Endothelial cell of umbilical vein (primary cell): ENCODE data around the gene WDR26. TPM values are rescaled to one million over a fixed set of nuclear protein-coding genes. Genes with fewer than 3 reads are reported as not detected.

ENCODE experiments used
- BruUV-seq: library from RNA; stranded (reverse); fragments of 400-500 nt; replicated peaks from 2 replicates; lab custom pipeline; 2021; lab: Mats Ljungman, UMichigan
- CTCF ChIA-PET: fragments of 300-600, 350-600 bp; sonication (Branson Sonifier 250); formaldehyde crosslinking; loops from one replicate; lab custom pipeline; 2021; ENCODE audit warnings: antibody characterized with exemption, inconsistent platforms; lab: Charles Lee
- POLR2A ChIA-PET: fragments of 300-600, 350-600 bp; sonication (Branson Sonifier 250); formaldehyde crosslinking; loops from one replicate; lab custom pipeline; 2021; ENCODE audit warnings: antibody characterized with exemption, inconsistent platforms; lab: Charles Lee
- DNase-seq: peaks from one replicate; pipeline ENCODE4 v3.0.0-alpha.2; 2011; ENCODE audit warnings: low read depth, low spot score
- FAIRE-seq: peaks from 2 replicates; lab custom pipeline; 2011; peaks lifted over from hg19 to GRCh38; lab: Jason Lieb, UNC
- H2AFZ ChIP-seq: 2 replicates; pipeline ENCODE4 v1.6.0; 2012; ENCODE audit warnings: low read depth, low read length, control low read depth, inconsistent platforms
- H3K27ac ChIP-seq: 2 replicates; pipeline ENCODE4 v1.5.1; 2011; ENCODE audit warnings: low read depth, mild to moderate bottlenecking, control low read depth, low read length, moderate library complexity; ENCODE audit not compliant: insufficient read depth
- H3K27me3 ChIP-seq, 2 experiments: 2 replicates each; pipeline versions ENCODE4 v1.6.0 to v1.6.1; 2011; ENCODE audit warnings: low read length in 2 of 2, mixed read lengths in 1 of 2; ENCODE audit not compliant: control insufficient read depth in 2 of 2, insufficient read depth in 2 of 2
- H3K36me3 ChIP-seq, 2 experiments: 2 replicates in 1 of 2; 3 replicates in 1 of 2; pipeline ENCODE4 v1.5.1; 2011; ENCODE audit warnings: low read length in 2 of 2, mild to moderate bottlenecking in 1 of 2, moderate library complexity in 1 of 2; ENCODE audit not compliant: control insufficient read depth in 2 of 2, insufficient read depth in 2 of 2; ENCODE audit errors: extremely low read depth in 1 of 2
- H3K4me1 ChIP-seq: 3 replicates; pipeline ENCODE4 v1.5.1; 2011; ENCODE audit warnings: mild to moderate bottlenecking, low read length; ENCODE audit not compliant: control insufficient read depth, insufficient read depth; ENCODE audit errors: extremely low read depth
- H3K4me2 ChIP-seq: 2 replicates; pipeline ENCODE4 v1.6.1; 2011; ENCODE audit warnings: low read length, control low read depth, mixed read lengths; ENCODE audit not compliant: insufficient read depth
- H3K4me3 ChIP-seq, 3 experiments: fragments of 200-600 bp in 1 of 3; sonication (generic), shearing (Covaris generic) in 1 of 3; replicated peaks in 1 of 3; 2 replicates each; pipeline ENCODE4 v1.5.1; 2011 to 2016; ENCODE audit warnings: control low read depth in 3 of 3, low read length in 3 of 3, mild to moderate bottlenecking in 2 of 3, inconsistent platforms in 1 of 3, low read depth in 1 of 3, moderate library complexity in 1 of 3; ENCODE audit not compliant: insufficient read depth in 1 of 3
- H3K79me2 ChIP-seq: 2 replicates; pipeline ENCODE4 v1.6.0; 2012; ENCODE audit warnings: low read length, inconsistent platforms; ENCODE audit not compliant: control insufficient read depth, insufficient read depth
- H3K9ac ChIP-seq: replicated peaks from 2 replicates; pipeline ENCODE3; 2011; ENCODE audit warnings: low read length, control low read depth; ENCODE audit not compliant: insufficient read depth; ENCODE audit errors: extremely low read depth
- H3K9me1 ChIP-seq: replicated peaks from 3 replicates; pipeline ENCODE4 v1.6.0; 2011; ENCODE audit warnings: mild to moderate bottlenecking, low read length; ENCODE audit not compliant: control insufficient read depth, insufficient read depth; ENCODE audit errors: extremely low read depth
- H3K9me3 ChIP-seq: replicated peaks from 2 replicates; pipeline ENCODE4 v1.5.1; 2012; ENCODE audit warnings: low read length, inconsistent platforms; ENCODE audit not compliant: control insufficient read depth, insufficient read depth
- H4K20me1 ChIP-seq: replicated peaks from 2 replicates; pipeline ENCODE3; 2011; ENCODE audit warnings: mild to moderate bottlenecking, low read length; ENCODE audit not compliant: control insufficient read depth, insufficient read depth; ENCODE audit errors: extremely low read depth
- CTCF ChIP-seq, 2 donors: IDR thresholded peaks; 1 replicate in 1 of 2; 2 replicates in 1 of 2; pipeline ENCODE4 v1.5.1; 2011; ENCODE audit warnings: low read length in 2 of 2, mild to moderate bottlenecking in 2 of 2, moderate library complexity in 2 of 2, control low read depth in 1 of 2, inconsistent platforms in 1 of 2, low read depth in 1 of 2; ENCODE audit not compliant: insufficient read depth in 1 of 2; ENCODE audit errors: extremely low read depth in 1 of 2
- EZH2 ChIP-seq: IDR thresholded peaks from 2 replicates; pipeline ENCODE4 v1.6.1; 2012; ENCODE audit warnings: borderline replicate concordance, low read depth, mild to moderate bottlenecking, moderate library complexity, low read length, inconsistent platforms; ENCODE audit not compliant: severe bottlenecking
- FOS ChIP-seq: IDR thresholded peaks from 2 replicates; pipeline ENCODE4 v1.6.1; 2011; ENCODE audit warnings: mild to moderate bottlenecking, low read length, moderate library complexity, borderline replicate concordance; ENCODE audit not compliant: insufficient read depth
- GATA2 ChIP-seq: IDR thresholded peaks from 2 replicates; pipeline ENCODE4 v1.7.0; 2011; ENCODE audit warnings: low read depth, mild to moderate bottlenecking, moderate library complexity, mixed read lengths, low read length; ENCODE audit not compliant: insufficient read length, insufficient read depth
- JUN ChIP-seq: IDR thresholded peaks from 2 replicates; pipeline ENCODE4 v1.6.1; 2011; ENCODE audit warnings: borderline replicate concordance, low read depth; ENCODE audit not compliant: insufficient read length, insufficient read depth
- MAX ChIP-seq: IDR thresholded peaks from 2 replicates; pipeline ENCODE4 v1.6.1; 2011; ENCODE audit not compliant: insufficient read depth, insufficient read length
- MYC ChIP-seq: IDR thresholded peaks from one replicate; pipeline ENCODE4 v1.6.1; 2011; ENCODE audit warnings: mild to moderate bottlenecking, low read depth, low read length
- POLR2A ChIP-seq: IDR thresholded peaks from 2 replicates; pipeline ENCODE4 v1.6.1; 2012; ENCODE audit warnings: low read depth, mild to moderate bottlenecking, control low read depth, low read length
- POLR2AphosphoS5 ChIP-seq: IDR thresholded peaks from 2 replicates; pipeline ENCODE4 v1.6.1; 2012; ENCODE audit warnings: low read depth, mild to moderate bottlenecking, control low read depth, low read length, moderate library complexity; ENCODE audit not compliant: insufficient read depth
- dilution Hi-C: fragments of 300-500 bp; cut with MboI; formaldehyde crosslinking; loops from one replicate; pipeline ENCODE4 v1.15.0; 2019; ENCODE audit warnings: low sequenced_read_pairs; ENCODE audit not compliant: extremely low pct_ligation_motif_present
- intact Hi-C: fragments of 100-400 bp; cut with micrococcal nuclease; formaldehyde crosslinking; loops from one replicate; pipeline ENCODE4 v1.10.0; 2022
- polyA plus RNA-seq, 4 experiments: library from polyadenylated mRNA; depleted of rRNA in 3 of 4; stranded (reverse) in 3 of 4; unstranded in 1 of 4; fragments of >200 nt; gene quantifications; 2 replicates each; pipeline versions ENCODE4 v1.2.1 to v1.2.3, GENCODE V29; 2011 to 2012; ENCODE audit warnings: missing spikeins in 1 of 4
- total RNA-seq: library from RNA; stranded (reverse); gene quantifications from 2 replicates; pipeline ENCODE4 v1.2.3, GENCODE V29; 2021

Gene WDR26
- total and polyA plus RNA-seq, 2 donors (not counting 3 experiments of a cell fraction or from before 2014, with no cell fraction given), result 26.7 to 92.4 TPM

GRCh38 chr1:224482619-224483018 lies 48.0 kb upstream of the WDR26 start:
- intact Hi-C loops (no loop called here), dilution Hi-C loops (no loop called here)
- Histone ChIP-seq H2AFZ (no peak overlapping the region), H3K27ac (no peak overlapping the region), H3K27me3 (no peaks in the 10 kb centered on the region), H3K4me1 (no peaks in the 10 kb centered on the region), H3K9ac (no peak overlapping the region), H3K9me3 (no peaks in the 10 kb centered on the region), H3K9me1 (no peaks in the 10 kb centered on the region), H3K4me3 (no peak overlapping the region), H4K20me1 (no peaks in the 10 kb centered on the region), H3K36me3 (no peaks in the 10 kb centered on the region), H3K4me2 (no peak overlapping the region), H3K79me2 (no peaks in the 10 kb centered on the region)
- POLR2A ChIA-PET, result no interaction called here
- no TSS peak for BruUV-seq
- FAIRE-seq (no peak), DNase-seq (no peak)
- CTCF ChIA-PET, result interaction anchor here (1.0 kb wide), 1 partner anchor 9 kb away, joined by 4 read pairs; no protein-coding TSS in a partner anchor
- no peak for TF ChIP-seq MAX
- no peak for TF ChIP-seq FOS

GRCh38 chr1:224481601-224482000 lies 47.0 kb upstream of the WDR26 start:
- ChIA-PET CTCF (interaction anchor here (0.6 kb wide), 1 partner anchor 19 kb away, joined by 3 read pairs; no protein-coding TSS in a partner anchor), POLR2A (no interaction called here)
- Histone ChIP-seq H3K4me2 (no peak overlapping the region), H3K27ac (no peak overlapping the region), H3K36me3 (no peaks in the 10 kb centered on the region), H3K9ac (no peak overlapping the region), H3K79me2 (no peaks in the 10 kb centered on the region), H3K4me3 (no peak overlapping the region), H2AFZ (no peak overlapping the region), H3K9me1 (no peaks in the 10 kb centered on the region), H3K4me1 (no peaks in the 10 kb centered on the region), H3K9me3 (no peaks in the 10 kb centered on the region), H4K20me1 (no peaks in the 10 kb centered on the region), H3K27me3 (no peaks in the 10 kb centered on the region)
- dilution Hi-C loops (no loop called here), intact Hi-C loops (no loop called here)
- TF ChIP-seq MAX (no peak), POLR2A (no peak), EZH2 (no peak), JUN (no peak), GATA2 (no peak), MYC (no peak), POLR2AphosphoS5 (no peak), CTCF (IDR thresholded peaks at IDR 0.05; ENCODE audit: extremely low read depth in 1 of 2, insufficient read depth in 1 of 2, low read depth in 1 of 2, low read length in 2 of 2) (no peak), FOS (no peak)
- no TSS peak for BruUV-seq
- DNase-seq (no peak), FAIRE-seq (no peak)
